ENCODE measurements around the gene LTC4S. TPM values are rescaled to one million over a fixed set of nuclear protein-coding genes. Genes with fewer than 3 reads are reported as not detected.
A peak's percentile ranks its signal among the peaks of the same experiment; 100 is the strongest.

The LTC4S gene
- total and polyA plus RNA-seq, 2 donors (not counting 3 experiments of a cell fraction or from before 2014, with no cell fraction given) = 0.95 to 6.3 TPM

- H3K9ac ChIP-seq (replicated peaks; ENCODE audit: extremely low read depth, insufficient read depth, low read length) = no peak overlapping the region
- H3K4me3 ChIP-seq (replicated peaks in 1 of 3; ENCODE audit: insufficient read depth in 1 of 3, low read depth in 1 of 3, low read length in 3 of 3) = no peak overlapping the region
- ChIA-PET POLR2A (no interaction called here), CTCF (interaction anchor here (1.5 to 2.5 kb wide), 2 partner anchors 8 to 35 kb away, joined by 3 to 12 read pairs; no protein-coding TSS in a partner anchor)
- FAIRE-seq = no peak
- DNase-seq (ENCODE audit: low read depth, low spot score) = no peak
- no peaks in the 10 kb centered on the region for H3K4me1 ChIP-seq (ENCODE audit: control insufficient read depth, extremely low read depth, insufficient read depth, low read length)
- H3K79me2 ChIP-seq (ENCODE audit: control insufficient read depth, insufficient read depth, low read length) = no peaks in the 10 kb centered on the region
- H3K36me3 ChIP-seq (ENCODE audit: control insufficient read depth in 2 of 2, extremely low read depth in 1 of 2, insufficient read depth in 2 of 2, low read length in 2 of 2) = peaks cover 13 to 47% of the 10 kb centered on the region in 2 experiments
- intact Hi-C loops (cut with micrococcal nuclease) (no loop called here), dilution Hi-C loops (cut with MboI; ENCODE audit: extremely low pct_ligation_motif_present, low sequenced_read_pairs) (no loop called here)
- H2AFZ ChIP-seq (ENCODE audit: low read depth, low read length) = no peak overlapping the region
- H4K20me1 ChIP-seq (replicated peaks; ENCODE audit: control insufficient read depth, extremely low read depth, insufficient read depth, low read length) = no peaks in the 10 kb centered on the region
- H3K27me3 ChIP-seq (ENCODE audit: control insufficient read depth in 2 of 2, insufficient read depth in 2 of 2, low read length in 2 of 2) = no peaks in the 10 kb centered on the region
- TF ChIP-seq POLR2AphosphoS5 (IDR thresholded peaks at IDR 0.05; ENCODE audit: insufficient read depth, low read depth, low read length) (peak; percentile 18), POLR2A (IDR thresholded peaks at IDR 0.05; ENCODE audit: low read depth, low read length) (no peak)
- no peak overlapping the region for H3K4me2 ChIP-seq (ENCODE audit: insufficient read depth, low read length)
- H3K9me3 ChIP-seq (replicated peaks; ENCODE audit: control insufficient read depth, insufficient read depth, low read length) = no peaks in the 10 kb centered on the region
- TSS peak; percentile 49 for BruUV-seq (replicated peaks)
- H3K27ac ChIP-seq (ENCODE audit: insufficient read depth, low read depth, low read length) = no peak overlapping the region
- H3K9me1 ChIP-seq (replicated peaks; ENCODE audit: control insufficient read depth, extremely low read depth, insufficient read depth, low read length) = no peaks in the 10 kb centered on the region
These were observed 42.6 kb downstream of the LTC4S start for GRCh38 chr5:179836225-179837019.

- H3K4me2 ChIP-seq (ENCODE audit: insufficient read depth, low read length) = no peak overlapping the region
- DNase-seq (ENCODE audit: low read depth, low spot score) = no peak
- no peak overlapping the region for H3K27ac ChIP-seq (ENCODE audit: insufficient read depth, low read depth, low read length)
- ChIA-PET POLR2A (interaction anchor here (0.8 kb wide), 1 partner anchor 15 kb away, joined by 3 read pairs; no protein-coding TSS in a partner anchor), CTCF (interaction anchor here (1.5 to 2.5 kb wide), 3 partner anchors 9 to 36 kb away, joined by 3 to 12 read pairs (median 4); no protein-coding TSS in a partner anchor)
- dilution Hi-C loops (cut with MboI; ENCODE audit: extremely low pct_ligation_motif_present, low sequenced_read_pairs) = no loop called here
- H4K20me1 ChIP-seq (replicated peaks; ENCODE audit: control insufficient read depth, extremely low read depth, insufficient read depth, low read length) = no peaks in the 10 kb centered on the region
- no peak overlapping the region for H3K9ac ChIP-seq (replicated peaks; ENCODE audit: extremely low read depth, insufficient read depth, low read length)
- H3K4me1 ChIP-seq (ENCODE audit: control insufficient read depth, extremely low read depth, insufficient read depth, low read length) = no peaks in the 10 kb centered on the region
- H3K27me3 ChIP-seq (ENCODE audit: control insufficient read depth in 2 of 2, insufficient read depth in 2 of 2, low read length in 2 of 2) = no peaks in the 10 kb centered on the region
- no TSS peak for BruUV-seq (replicated peaks)
- no peaks in the 10 kb centered on the region for H3K79me2 ChIP-seq (ENCODE audit: control insufficient read depth, insufficient read depth, low read length)
- peaks cover 13 to 41% of the 10 kb centered on the region in 2 experiments for H3K36me3 ChIP-seq (ENCODE audit: control insufficient read depth in 2 of 2, extremely low read depth in 1 of 2, insufficient read depth in 2 of 2, low read length in 2 of 2)
- intact Hi-C loops (cut with micrococcal nuclease) = no loop called here
- H2AFZ ChIP-seq (ENCODE audit: low read depth, low read length) = no peak overlapping the region
- H3K9me3 ChIP-seq (replicated peaks; ENCODE audit: control insufficient read depth, insufficient read depth, low read length) = no peaks in the 10 kb centered on the region
- FAIRE-seq = no peak
- TF ChIP-seq POLR2AphosphoS5 (IDR thresholded peaks at IDR 0.05; ENCODE audit: insufficient read depth, low read depth, low read length) (peak; percentile 56), EZH2 (IDR thresholded peaks at IDR 0.05; ENCODE audit: borderline replicate concordance, low read depth, low read length, severe bottlenecking) (no peak)
- H3K4me3 ChIP-seq (replicated peaks in 1 of 3; ENCODE audit: insufficient read depth in 1 of 3, low read depth in 1 of 3, low read length in 3 of 3) = no peak overlapping the region
- no peaks in the 10 kb centered on the region for H3K9me1 ChIP-seq (replicated peaks; ENCODE audit: control insufficient read depth, extremely low read depth, insufficient read depth, low read length)
These were observed 43.6 kb downstream of the LTC4S start for GRCh38 chr5:179837076-179838011.

All from endothelial cell of umbilical vein (primary cell).